HCT116 (cell line): ENCODE measurements around the gene CHTOP. TPM values are rescaled to one million over a fixed set of nuclear protein-coding genes. Genes with fewer than 3 reads are reported as not detected.
A peak's percentile ranks its signal among the peaks of the same experiment; 100 is the strongest.

Experiments
- ATAC-seq: fragments of 200-7000 bp; cut with Tn5 transposase; 2 replicates; pipeline ENCODE4 v1.9.1; 2020; ENCODE audit warnings: mild to moderate bottlenecking, moderate library complexity
- BruUV-seq: library from RNA; stranded (reverse); fragments of 400-500 nt; replicated peaks from 2 replicates; lab custom pipeline; 2021; lab: Mats Ljungman, UMichigan
- CTCF ChIA-PET: fragments of 300-600 bp; sonication (Branson Sonifier 250); formaldehyde crosslinking; loops from one replicate; lab custom pipeline; 2021; ENCODE audit warnings: antibody characterized with exemption; lab: Charles Lee
- POLR2A ChIA-PET: fragments of 300-600, 350-600 bp; sonication (Branson Sonifier 250); formaldehyde crosslinking; loops from one replicate; lab custom pipeline; 2021; ENCODE audit warnings: antibody characterized with exemption; lab: Charles Lee
- RAD21 ChIA-PET, 2 experiments: fragments of 300-600 bp; sonication (Branson Sonifier 250); formaldehyde crosslinking; loops; one replicate each; lab custom pipeline; 2023; ENCODE audit warnings: low total read pairs in 2 of 2; ENCODE audit not compliant: uncharacterized antibody in 2 of 2, unreplicated experiment in 2 of 2, low non-redundant PET in 1 of 2; lab: Charles Lee
- DNase-seq: peaks from one replicate; pipeline ENCODE4 v3.0.0-alpha.2; 2010; ENCODE audit warnings: low read depth, low spot score
- H2AFZ ChIP-seq: fragments of 200-600 bp; shearing (Covaris generic), sonication (generic); 2 replicates; pipeline ENCODE4 v1.6.1; 2017; ENCODE audit warnings: low read depth, mixed run types, mixed read lengths, antibody characterized with exemption, low read length; ENCODE audit not compliant: poor library complexity, severe bottlenecking
- H3K27ac ChIP-seq: 2 replicates; pipeline ENCODE4 v1.5.1; 2012; ENCODE audit warnings: low read depth, low read length
- H3K27me3 ChIP-seq: fragments of 200-600 bp; sonication (generic); 2 replicates; pipeline ENCODE4 v1.6.1; 2016; ENCODE audit warnings: mixed run types, low read length, mixed read lengths; ENCODE audit not compliant: insufficient read depth
- H3K36me3 ChIP-seq, 2 experiments: fragments of 200-500 bp in 1 of 2; fragments of 200-600 bp in 1 of 2; sonication (Bioruptor generic) in 1 of 2; sonication (generic) in 1 of 2; 2 replicates each; pipeline versions ENCODE4 v1.5.1 to v1.6.1; 2014 to 2016; ENCODE audit warnings: low read length in 2 of 2, inconsistent platforms in 1 of 2, mixed read lengths in 1 of 2, mixed run types in 1 of 2; ENCODE audit not compliant: insufficient read depth in 2 of 2, control insufficient read depth in 1 of 2
- H3K4me1 ChIP-seq, 2 experiments: fragments of 200-600 bp in 1 of 2; sonication (generic) in 1 of 2; 2 replicates each; pipeline versions ENCODE4 v1.5.1 to v1.6.1; 2012 to 2017; ENCODE audit warnings: low read length in 2 of 2, inconsistent platforms in 1 of 2, mild to moderate bottlenecking in 1 of 2, mixed read lengths in 1 of 2, mixed run types in 1 of 2, moderate library complexity in 1 of 2; ENCODE audit not compliant: insufficient read depth in 2 of 2, control insufficient read depth in 1 of 2
- H3K4me2 ChIP-seq: fragments of 200-600 bp; sonication (generic); 2 replicates; pipeline ENCODE4 v1.6.1; 2017; ENCODE audit warnings: mixed run types, low read length, mixed read lengths
- H3K4me3 ChIP-seq, 2 experiments: fragments of 200-600 bp in 1 of 2; sonication (generic) in 1 of 2; replicated peaks in 1 of 2; 2 replicates each; pipeline ENCODE4 v1.5.1; 2011 to 2016; ENCODE audit warnings: low read length in 2 of 2, control low read depth in 1 of 2, low read depth in 1 of 2, mild to moderate bottlenecking in 1 of 2, mixed read lengths in 1 of 2, mixed run types in 1 of 2
- H3K79me2 ChIP-seq: fragments of 200-600 bp; sonication (generic); 2 replicates; pipeline ENCODE4 v1.6.1; 2017; ENCODE audit warnings: mild to moderate bottlenecking, mixed run types, low read length, moderate library complexity, mixed read lengths; ENCODE audit not compliant: insufficient read depth
- H3K9ac ChIP-seq: fragments of 200-600 bp; sonication (generic); 2 replicates; pipeline ENCODE4 v1.6.1; 2016; ENCODE audit warnings: low read length, mixed read lengths
- H3K9me2 ChIP-seq: fragments of 200-600 bp; sonication (generic), shearing (Covaris generic); 2 replicates; pipeline ENCODE4 v1.6.1; 2017; ENCODE audit warnings: mixed run types, mild to moderate bottlenecking, moderate library complexity; ENCODE audit not compliant: insufficient read depth
- H3K9me3 ChIP-seq, 2 experiments: fragments of 200-500 bp in 1 of 2; fragments of 200-600 bp in 1 of 2; sonication (Bioruptor generic) in 1 of 2; sonication (generic) in 1 of 2; 2 replicates each; pipeline ENCODE4 v1.6.1; 2014 to 2017; ENCODE audit warnings: low read length in 2 of 2, mixed read lengths in 2 of 2, inconsistent platforms in 1 of 2, low read depth in 1 of 2, mild to moderate bottlenecking in 1 of 2, mixed run types in 1 of 2, moderate library complexity in 1 of 2; ENCODE audit not compliant: control insufficient read depth in 1 of 2, insufficient read depth in 1 of 2
- H4K20me1 ChIP-seq: fragments of 200-600 bp; sonication (generic), shearing (Covaris generic); 2 replicates; pipeline ENCODE4 v1.6.1; 2017; ENCODE audit warnings: mixed run types, mild to moderate bottlenecking, moderate library complexity; ENCODE audit not compliant: insufficient read depth
- CBX3 ChIP-seq: IDR thresholded peaks from 2 replicates; pipeline ENCODE4 v1.6.1; 2012; ENCODE audit warnings: low read depth
- CEBPB ChIP-seq: IDR thresholded peaks from 2 replicates; pipeline ENCODE4 v1.6.1; 2012; ENCODE audit warnings: low read depth
- EGR1 ChIP-seq: IDR thresholded peaks from 2 replicates; pipeline ENCODE4 v1.6.1; 2012; ENCODE audit warnings: low read depth
- FOSL1 ChIP-seq: IDR thresholded peaks from 2 replicates; pipeline ENCODE4 v1.6.1; 2012; ENCODE audit warnings: low read depth
- POLR2A ChIP-seq: IDR thresholded peaks from 2 replicates; pipeline ENCODE4 v1.7.0; 2011; ENCODE audit warnings: borderline replicate concordance; ENCODE audit not compliant: insufficient read depth, insufficient read length; ENCODE audit errors: extremely low read depth
- SP1 ChIP-seq: IDR thresholded peaks from 2 replicates; pipeline ENCODE4 v1.6.1; 2012; ENCODE audit warnings: low read depth
- TCF7L2 ChIP-seq: IDR thresholded peaks from 2 replicates; pipeline ENCODE4 v1.7.0; 2011; ENCODE audit warnings: borderline replicate concordance, inconsistent platforms; ENCODE audit not compliant: insufficient read depth, insufficient read length; ENCODE audit errors: extremely low read depth
- YY1 ChIP-seq: IDR thresholded peaks from 2 replicates; pipeline ENCODE4 v1.6.1; 2011; ENCODE audit warnings: low read length, low read depth, moderate library complexity, mild to moderate bottlenecking; ENCODE audit not compliant: insufficient replicate concordance; ENCODE audit errors: extremely low read depth
- ZBTB33 ChIP-seq: IDR thresholded peaks from 2 replicates; pipeline ENCODE4 v1.6.1; 2011; ENCODE audit warnings: mild to moderate bottlenecking, low read length, moderate library complexity; ENCODE audit not compliant: insufficient replicate concordance; ENCODE audit errors: extremely low read depth
- ZNF274 ChIP-seq: fragments of 200-500 bp; sonication (Bioruptor generic); IDR thresholded peaks from 2 replicates; pipeline ENCODE4 v1.6.1; 2014; ENCODE audit warnings: mild to moderate bottlenecking, low read depth, low read length, inconsistent platforms
- intact Hi-C: fragments of 100-400 bp; cut with micrococcal nuclease; formaldehyde crosslinking; loops from 2 replicates; pipeline ENCODE4 v1.10.0; 2022
- total RNA-seq: library from RNA; stranded (reverse); gene quantifications from one replicate; pipeline ENCODE4 v1.2.1, GENCODE V29; 2021; ENCODE audit not compliant: unreplicated experiment
- TF ChIP-seq, protein P1 (sequence below): IDR thresholded peaks from 2 replicates; pipeline ENCODE4 v1.6.1; 2012

The CHTOP gene
- total RNA-seq, 1 experiment from 2014 or later, result 110 TPM

DNA sequence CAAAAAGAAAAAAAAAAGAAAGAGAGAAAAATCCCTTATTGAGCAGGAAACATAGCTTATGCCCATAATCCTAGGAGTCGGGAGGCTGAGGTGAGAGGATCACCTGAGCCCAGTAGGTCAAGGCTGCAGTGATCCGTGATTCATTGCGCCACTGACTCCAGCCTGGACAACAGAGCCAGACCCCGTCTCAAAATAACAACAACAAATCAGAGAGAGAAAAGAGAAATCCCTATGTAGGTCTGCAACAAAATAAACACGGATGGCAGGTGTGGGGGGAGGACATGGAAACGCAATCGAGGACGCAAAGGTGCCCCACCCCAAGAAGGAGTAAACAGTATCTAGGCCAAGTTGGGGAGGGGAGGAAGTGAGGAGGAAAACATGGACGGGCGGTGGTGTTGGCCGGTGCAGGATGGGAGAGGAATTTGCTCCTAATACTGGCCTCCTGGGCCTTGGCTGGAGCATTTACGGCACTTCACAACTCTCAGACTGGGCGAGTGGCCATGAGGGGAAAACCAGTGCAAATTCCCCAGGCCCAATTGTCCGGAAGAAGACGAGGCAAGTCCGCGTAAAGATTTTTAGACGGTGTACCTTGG lies 609 bp upstream of the CHTOP start:
- ATAC-seq (peak; percentile 5), DNase-seq (no peak)
- H3K27me3 ChIP-seq, result no peaks in the 10 kb centered on the region
- peak overlapping the region; percentile 91 to 95 for H3K4me3 ChIP-seq
- H3K36me3 ChIP-seq, result peaks cover 19 to 26% of the 10 kb centered on the region in 2 experiments
- peaks cover 12 to 25% of the 10 kb centered on the region in 2 experiments for H3K4me1 ChIP-seq
- no peaks in the 10 kb centered on the region for H3K9me3 ChIP-seq
- TF ChIP-seq CEBPB, result no peak
- no peak for TF ChIP-seq CBX3
- TF ChIP-seq, protein P1, sequence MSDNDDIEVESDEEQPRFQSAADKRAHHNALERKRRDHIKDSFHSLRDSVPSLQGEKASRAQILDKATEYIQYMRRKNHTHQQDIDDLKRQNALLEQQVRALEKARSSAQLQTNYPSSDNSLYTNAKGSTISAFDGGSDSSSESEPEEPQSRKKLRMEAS, result no peak
- no peak for TF ChIP-seq SP1
- TF ChIP-seq FOSL1, result no peak
- no peak for TF ChIP-seq POLR2A
- TF ChIP-seq YY1, result no peak
- no peak for TF ChIP-seq ZBTB33
- TF ChIP-seq ZNF274, result no peak
- no peak for TF ChIP-seq EGR1
- TF ChIP-seq TCF7L2, result no peak
- peaks cover 4% of the 10 kb centered on the region; the same call in 1 of the 2 replicates for H4K20me1 ChIP-seq
- H3K27ac ChIP-seq, result peak overlapping the region; percentile 100
- POLR2A ChIA-PET, result interaction anchor here (0.7 to 3.0 kb wide), 25 partner anchors 8 to 334 kb away, joined by 3 to 31 read pairs (median 6); partner anchors contain the start of genes CREB3L4, S100A14, S100A16 and S100A6
- no peaks in the 10 kb centered on the region for H3K9me2 ChIP-seq
- H3K4me2 ChIP-seq, result peak overlapping the region; percentile 78
- BruUV-seq, result no TSS peak
- peak overlapping the region; percentile 99 for H3K9ac ChIP-seq
- RAD21 ChIA-PET, result interaction anchor here (0.6 to 1.0 kb wide), 4 partner anchors 21 to 95 kb away, joined by 3 to 5 read pairs (median 3); no protein-coding TSS in a partner anchor
- no peak overlapping the region for H2AFZ ChIP-seq
- CTCF ChIA-PET, result interaction anchor here (1.0 to 1.8 kb wide), 6 partner anchors 15 to 281 kb away, joined by 3 to 16 read pairs (median 7); no protein-coding TSS in a partner anchor
- intact Hi-C loops, result no loop called here
- H3K79me2 ChIP-seq, result peaks cover 44% of the 10 kb centered on the region
